NK-92 (cell line): Measurements from ENCODE around the gene HIPK2.

Experiments used
- DNase-seq: peaks from one replicate; lab custom pipeline; 2025; ENCODE audit not compliant: unreplicated experiment; lab: John Stamatoyannopoulos, UW

HIPK2 gene

DNA sequence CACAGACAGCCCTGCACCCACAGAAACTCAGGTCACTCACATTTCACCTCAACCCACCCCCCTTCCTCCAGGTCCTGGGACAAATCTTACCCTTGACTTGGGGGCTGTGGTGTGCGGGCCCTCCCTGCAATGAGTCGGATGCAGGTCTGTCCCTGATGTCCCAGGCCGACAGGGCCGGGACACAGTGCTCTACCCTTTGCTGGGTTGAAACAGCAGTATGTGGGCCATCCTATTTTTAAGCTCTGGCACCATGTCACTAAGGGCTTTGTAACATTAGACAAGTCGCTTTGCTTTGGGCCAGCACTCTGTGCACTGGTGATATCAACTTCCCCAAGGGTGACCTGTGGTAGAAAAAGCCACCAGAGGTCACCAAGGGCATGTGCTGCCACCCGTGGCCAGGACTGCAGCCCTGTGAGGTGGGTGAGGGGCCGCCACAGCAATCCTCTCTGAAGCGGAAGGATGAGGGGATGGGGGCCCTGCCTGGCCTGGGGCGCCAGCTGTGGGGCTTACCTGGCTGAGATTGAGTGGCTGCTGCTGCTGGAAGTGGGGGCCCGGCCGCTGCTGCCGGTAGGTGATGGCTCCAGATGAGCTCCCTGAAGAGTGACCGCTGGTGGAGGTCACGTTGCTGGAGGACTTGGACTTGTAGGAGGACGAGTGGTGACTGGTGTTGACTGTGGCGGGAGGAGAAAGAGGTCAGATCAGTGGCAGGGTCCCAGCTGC, 203.0 kb downstream of the HIPK2 start:
- no peak for DNase-seq

GRCh38 chr7:139573871-139574270, 203.9 kb downstream of the HIPK2 start:
- DNase-seq = no peak

DNA sequence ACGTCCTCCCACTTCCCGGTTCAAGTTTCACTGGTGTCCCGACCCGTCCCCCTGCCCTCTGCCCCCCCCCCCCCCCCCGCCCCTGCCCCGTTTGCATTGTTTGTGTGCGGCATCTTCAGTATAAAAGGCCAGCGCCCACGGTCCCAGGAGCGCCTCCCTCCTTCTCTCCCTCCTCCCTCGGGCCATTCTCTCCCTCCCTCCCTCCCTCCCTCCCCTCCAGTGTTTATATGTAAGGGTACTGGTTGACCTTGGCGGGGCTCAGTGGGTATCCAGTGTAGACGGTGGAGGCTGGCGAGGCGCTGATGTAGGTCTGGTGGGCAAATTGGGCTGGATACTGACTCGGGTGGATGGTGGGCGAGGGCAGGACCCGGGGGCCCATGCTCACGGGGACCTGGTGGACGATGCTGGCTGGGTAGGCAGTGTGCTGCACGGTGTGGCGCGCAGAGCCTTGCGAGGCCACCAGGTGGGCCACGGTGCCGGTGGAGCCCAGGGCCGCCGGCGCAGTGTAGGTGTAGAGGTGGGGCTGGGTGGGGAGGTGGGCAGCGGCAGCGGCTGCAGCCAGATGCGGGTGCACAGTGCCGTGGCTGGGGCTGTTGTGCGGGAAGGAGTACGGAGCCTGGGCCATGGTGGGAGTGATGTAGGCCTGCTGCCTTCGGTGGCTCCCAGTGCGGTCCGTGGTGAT, 205.0 kb downstream of the HIPK2 start:
- no peak for DNase-seq

GRCh38 chr7:139572071-139572470, 205.7 kb downstream of the HIPK2 start:
- DNase-seq = no peak

DNA sequence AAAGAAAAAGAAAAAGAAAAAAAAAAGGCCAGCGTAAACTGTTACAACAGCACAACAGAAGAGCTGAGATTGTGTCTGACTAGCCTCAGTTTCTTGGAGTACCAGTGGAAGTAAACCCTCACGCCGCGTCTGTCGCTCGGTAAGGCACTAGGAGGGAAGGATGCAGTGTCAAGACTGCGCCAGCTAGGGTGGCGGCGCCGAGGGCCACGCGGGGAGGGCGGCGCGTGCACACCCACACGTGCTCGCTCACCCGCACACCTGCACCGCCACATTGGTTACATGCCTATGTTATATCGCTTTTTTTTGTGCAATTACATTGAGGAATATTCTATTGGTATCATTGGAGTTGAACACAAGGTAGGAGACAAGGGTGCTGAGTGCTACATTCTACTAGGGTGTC, 206.1 kb downstream of the HIPK2 start:
- no peak for DNase-seq

DNA sequence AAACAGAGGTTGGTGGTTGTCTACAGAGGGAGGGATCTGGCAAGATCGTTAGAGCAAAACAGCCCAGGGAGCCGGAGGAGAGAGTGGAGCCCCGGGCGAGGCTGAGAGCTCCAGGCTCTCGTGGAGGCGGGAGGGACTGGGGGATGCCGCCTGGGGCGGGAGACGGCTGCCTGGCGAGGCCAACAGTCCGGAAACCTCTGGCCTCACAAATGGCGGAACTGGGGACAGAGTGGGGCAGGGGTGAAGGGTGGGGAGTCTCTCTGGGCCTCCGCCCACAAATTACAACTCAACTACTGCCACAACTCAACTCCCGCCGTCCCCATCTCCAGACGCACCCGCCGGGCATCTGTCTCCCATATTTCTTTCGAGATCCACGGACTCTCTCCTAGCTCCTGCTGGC, 206.6 kb downstream of the HIPK2 start:
- DNase-seq = no peak

GRCh38 chr7:139570626-139571025, 207.2 kb downstream of the HIPK2 start:
- no peak for DNase-seq

DNA sequence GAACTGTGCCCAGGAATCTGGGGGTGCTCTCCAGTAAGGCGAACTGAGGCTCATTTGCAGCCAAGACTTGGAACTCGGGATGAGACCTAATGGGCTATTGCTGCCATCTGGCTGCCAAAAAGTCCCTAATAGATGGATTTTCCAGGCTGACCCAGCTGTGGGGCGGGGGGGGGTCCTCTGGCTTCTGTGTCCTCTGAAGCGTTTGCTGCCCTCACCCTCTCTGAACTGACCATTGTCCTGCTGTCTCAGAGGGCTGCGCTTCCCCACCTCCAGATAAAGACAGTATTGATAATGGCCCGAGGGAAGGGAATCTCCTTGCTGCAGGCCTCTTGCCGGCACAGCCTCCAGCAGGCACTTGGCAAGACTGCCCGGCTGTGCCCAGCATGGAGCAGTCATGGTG, 207.7 kb downstream of the HIPK2 start:
- no peak for DNase-seq

DNA sequence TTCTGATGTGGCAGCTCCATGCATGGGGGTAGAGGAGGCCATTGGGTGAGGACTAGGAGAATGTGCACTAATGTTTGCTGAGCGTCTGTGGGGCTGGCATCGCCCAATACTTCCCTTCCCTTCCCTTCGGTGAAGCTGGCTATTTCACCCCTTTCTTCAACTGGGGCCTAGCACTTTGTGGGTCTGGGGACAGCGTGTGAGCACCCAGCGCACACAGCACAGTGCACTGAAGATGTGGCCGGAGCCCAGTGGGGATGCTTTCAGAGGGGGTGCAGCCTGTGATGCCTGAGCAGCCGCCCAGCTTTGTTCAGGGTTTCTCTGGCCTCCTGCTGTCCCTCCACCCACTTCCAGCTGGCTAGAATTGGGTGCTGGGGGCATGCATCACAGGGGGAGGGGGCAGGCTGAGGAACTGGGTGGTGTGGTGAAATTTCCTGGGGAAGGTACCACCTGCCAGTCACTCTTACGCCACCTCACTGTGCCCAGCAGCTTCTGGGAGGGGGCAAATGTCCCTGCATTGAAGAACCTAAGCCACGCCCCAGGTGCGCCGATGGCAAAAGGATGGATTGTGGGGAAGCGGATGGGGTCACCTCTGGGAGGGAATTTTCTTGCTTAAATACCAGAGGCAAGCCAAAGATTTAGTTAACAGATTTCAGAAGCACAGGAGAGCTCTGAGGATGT, 208.8 kb downstream of the HIPK2 start:
- no peak for DNase-seq

- no peak for DNase-seq
Observed at GRCh38 chr7:139568346-139568675, 209.5 kb downstream of the HIPK2 start.

DNA sequence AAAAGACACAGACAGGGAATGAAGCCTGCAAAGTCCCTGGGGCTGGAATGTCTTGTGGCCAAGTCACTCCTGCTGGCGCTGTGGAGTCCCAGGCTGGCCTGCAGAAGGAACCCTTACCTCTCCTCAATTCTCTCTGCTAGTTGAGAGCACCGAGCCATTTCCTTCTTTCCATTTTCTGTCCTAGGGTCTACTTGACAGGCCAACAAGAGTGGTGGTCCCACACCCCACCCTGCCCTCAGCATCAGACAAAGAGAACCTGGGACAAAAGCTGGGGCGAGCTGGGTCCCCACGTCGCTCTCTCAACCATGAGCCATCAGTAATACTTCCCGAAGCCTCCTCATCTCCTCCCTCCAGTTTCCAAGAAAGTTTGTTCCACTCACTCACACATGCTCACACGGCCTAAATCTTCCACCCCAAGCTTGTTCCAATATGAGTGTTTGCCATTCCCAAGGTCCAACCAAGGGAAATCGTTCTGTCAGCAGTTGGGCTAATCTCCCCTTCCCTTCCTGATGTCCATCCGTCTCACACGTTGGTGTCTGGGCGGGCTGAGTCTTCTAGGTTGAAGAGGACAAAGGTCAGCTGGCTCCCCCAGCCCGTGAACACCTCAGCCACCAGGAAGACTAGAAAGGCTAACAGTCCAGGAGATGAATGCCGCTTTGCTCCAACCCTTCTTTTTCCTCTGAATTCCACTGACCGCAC, 210.0 kb downstream of the HIPK2 start:
- DNase-seq = no peak

DNA sequence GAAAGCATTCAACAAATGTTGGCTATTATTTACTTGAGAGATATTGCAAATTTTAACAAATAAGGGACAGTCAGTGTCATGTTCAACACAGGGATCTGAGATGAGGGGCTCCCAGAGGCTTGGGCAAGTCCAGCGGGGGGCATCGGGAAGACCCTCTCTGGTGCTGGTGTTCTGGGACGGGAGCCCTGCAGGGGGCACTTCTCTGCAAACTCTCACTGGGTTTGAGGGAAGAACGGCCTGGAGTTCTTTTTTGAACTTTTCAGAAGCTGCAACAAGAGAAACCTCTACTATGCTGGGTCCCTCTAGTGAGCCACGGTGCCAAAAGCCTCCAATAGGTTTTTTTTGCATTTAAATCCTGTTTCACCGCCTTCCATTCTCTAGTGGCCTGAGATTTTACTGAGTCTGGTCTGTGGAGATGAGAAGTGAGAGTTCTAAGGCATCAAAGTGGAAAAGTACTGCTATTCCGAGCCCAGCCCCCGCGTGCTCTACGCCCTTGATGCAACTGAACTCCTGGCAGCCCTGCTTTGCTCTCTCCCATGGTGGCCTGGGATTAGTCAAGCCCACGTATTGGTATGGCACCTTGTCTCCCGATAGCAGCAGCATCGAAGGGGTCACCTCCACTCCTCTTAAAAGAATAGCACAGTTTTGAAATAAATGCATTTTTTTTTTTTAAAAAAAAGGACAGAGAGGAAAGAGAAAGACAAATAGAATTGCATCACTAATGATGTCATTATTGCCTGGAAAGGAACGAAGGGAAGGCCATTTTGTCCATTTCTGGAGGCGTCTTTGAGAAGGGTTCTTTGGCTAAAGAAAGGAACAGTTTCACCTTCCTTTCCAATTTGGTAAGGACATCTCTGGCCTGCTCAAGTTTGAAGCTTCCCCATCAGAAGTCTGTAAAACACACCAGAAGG, 210.8 kb downstream of the HIPK2 start:
- no peak for DNase-seq

DNA sequence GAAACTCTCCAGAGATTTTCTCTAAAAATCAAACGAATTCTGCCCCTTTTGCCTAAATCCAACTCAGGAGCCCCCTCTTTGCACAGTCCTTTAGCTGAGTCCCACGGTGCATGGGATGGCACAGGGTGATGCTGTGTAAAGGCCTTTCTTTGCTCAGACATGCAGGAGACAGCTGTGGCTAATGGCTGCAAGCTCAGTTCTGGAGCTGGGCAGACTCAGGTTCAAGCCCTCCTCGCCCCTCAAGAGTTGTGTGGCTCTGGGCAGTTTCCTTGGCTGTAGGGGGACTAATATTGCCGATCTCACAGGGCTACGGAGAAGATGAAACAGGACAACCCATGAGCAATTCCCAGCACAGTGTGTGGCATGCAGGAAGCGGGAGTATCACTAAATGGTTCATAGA, 211.7 kb downstream of the HIPK2 start:
- no peak for DNase-seq

GRCh38 chr7:139563856-139564255, 213.9 kb downstream of the HIPK2 start:
- DNase-seq = no peak

DNA sequence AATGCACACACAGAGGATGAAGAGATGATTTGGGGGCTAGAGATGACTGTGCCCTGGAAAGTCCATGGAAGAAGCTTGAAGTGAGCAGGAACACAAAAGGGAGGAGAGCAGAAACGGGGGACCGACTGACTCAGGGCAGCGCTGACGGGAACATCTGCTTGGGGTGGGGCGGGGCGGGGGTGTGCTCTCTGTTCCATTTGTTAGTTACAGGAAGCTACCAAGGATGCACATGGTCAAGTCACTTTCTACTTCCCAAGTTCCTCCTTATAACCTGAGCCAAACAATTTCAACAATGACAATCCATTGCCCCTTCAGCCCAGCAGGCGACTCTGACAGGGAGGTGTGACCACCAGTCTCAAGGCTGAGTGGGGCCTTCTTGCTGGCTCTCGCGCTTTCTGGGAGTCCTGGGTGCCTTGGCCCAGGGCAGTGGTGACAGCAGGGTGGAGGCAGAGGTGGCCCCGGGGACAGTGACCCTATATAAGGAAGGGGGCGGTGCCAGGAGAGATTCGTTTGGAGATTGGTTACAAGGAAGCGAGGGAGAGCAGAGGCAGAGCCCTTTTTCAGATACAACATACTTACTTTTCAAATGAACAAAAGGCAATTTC, 214.7 kb downstream of the HIPK2 start:
- DNase-seq = no peak

DNA sequence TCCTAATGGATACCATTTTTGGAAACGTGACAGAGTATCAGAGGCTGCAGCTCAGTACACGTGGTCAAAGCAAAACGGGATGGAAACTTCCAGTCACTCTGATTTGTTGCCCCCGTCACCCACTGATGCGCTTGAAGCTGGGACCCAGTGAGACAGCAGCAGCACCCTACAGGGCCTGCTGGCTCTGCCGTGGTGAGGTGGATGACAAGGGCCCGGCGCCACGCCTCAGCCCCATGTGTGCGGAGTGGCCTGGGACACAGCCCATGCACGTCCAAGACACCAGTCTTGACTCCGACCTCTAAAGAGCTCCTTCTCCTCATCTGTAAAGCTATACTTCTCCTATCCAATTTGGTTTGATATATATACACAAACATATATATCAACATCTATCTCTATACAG, 215.3 kb downstream of the HIPK2 start:
- DNase-seq = no peak

GRCh38 chr7:139560678-139561077, 217.1 kb downstream of the HIPK2 start:
- DNase-seq = no peak

- DNase-seq = no peak
Observed at GRCh38 chr7:139560199-139560598, 217.6 kb downstream of the HIPK2 start.

GRCh38 chr7:139559364-139560105, 218.3 kb downstream of the HIPK2 start:
- DNase-seq = no peak
